Purkinje cell (primary cell): ENCODE data around the gene WDR53. TPM values are rescaled to one million over a fixed set of nuclear protein-coding genes. Genes with fewer than 3 reads are reported as not detected.

Source experiments
- polyA plus RNA-seq: library from polyadenylated mRNA; unstranded; fragments of >200 nt; fragmentation: Nextera tagmentation; gene quantifications from 2 replicates; pipeline ENCODE4 v1.2.1, GENCODE V29; 2014

The WDR53 gene
- polyA plus RNA-seq, result 6.2 and 10.5 TPM in 2 replicates

DNA sequence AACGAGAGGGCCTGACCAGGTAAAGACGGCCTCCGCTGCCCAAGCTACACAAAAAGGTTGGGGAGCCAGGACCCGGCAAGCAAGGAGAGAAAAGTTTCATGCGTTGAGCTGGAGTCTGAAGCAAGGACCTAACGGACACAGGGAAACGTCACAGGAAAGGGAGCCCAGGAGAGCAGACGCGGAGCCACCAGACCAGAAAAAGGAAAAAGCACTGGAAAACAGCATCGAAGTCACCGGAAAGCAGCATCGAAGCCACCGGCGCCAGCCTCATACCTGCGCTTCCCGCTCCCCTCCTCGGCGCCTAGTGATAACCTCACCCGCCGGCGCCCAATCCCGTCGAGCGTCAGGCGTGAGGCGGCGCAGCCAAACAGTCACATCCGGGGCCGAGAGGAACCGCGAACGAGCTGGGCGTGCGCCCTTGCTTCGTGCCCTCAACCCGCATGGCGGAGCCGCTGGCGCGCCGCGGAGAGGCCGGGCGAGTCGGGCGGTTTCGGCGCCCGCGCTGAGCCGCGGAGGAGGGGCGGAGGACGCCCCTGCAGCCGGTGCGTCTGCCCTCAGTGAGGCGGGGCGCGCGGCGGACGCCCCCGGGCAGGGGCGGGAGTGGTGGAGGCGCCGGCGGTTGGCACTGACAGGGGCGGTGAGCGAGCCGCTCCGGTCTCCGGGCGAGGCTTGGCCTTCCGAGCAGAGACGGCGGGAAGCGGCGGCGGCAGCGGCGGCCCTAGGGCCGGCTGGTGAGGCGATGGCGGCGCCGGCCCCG, at the start of gene WDR53, which contains the start of gene FBXO45:
WDR53 (minus strand) TSS at position 309 of the 757 bp plus-strand sequence. CDS start 7,079 bp downstream, outside the sequence.
FBXO45 (plus strand) TSS at position 415 of the 757 bp plus-strand sequence; CDS start at position 740, 325 bp downstream.

DNA sequence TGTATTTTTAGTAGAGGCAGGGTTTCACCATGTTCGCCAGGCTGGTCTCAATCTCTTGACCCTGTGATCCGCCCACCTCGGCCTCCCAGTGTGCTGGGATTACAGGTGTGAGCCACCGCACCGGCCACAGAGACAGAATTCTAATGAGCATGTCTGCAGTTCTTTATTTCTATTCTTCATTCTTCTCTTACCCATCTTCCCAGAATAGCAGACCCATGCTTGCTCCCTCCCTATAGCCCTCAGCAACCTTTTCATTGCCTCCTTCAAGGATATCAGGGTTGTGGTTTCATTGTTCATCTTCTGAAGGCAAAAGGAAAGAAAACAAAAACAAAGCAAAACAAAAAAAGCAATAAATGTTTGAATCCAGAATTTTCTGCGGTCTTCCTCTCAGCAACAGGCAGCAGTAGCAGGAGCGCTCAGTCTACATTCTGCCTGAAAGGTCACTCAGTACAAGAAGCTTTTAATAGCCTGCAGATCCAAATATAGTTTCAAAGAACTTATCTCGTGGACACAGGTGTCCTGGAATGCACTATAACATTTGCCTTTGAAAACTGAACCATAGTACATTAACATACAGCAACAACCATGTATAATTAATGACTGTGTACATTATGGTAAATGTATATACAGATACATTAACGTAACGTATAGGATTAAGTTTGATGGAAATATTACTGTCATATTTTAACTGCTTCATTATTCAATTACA, 53.3 kb downstream of the WDR53 start, which contains the start of gene SMCO1:
SMCO1 (minus strand) TSS at position 434 of the 709 bp plus-strand sequence; CDS start at position 297, 137 bp downstream.

Other genes starting within 250 kb of the WDR53 start
- gene TM4SF19, start 230.2 kb downstream of the WDR53 start, polyA plus RNA-seq, result not detected in 2 replicates
- gene UBXN7, start 136.1 kb downstream of the WDR53 start, polyA plus RNA-seq, result 11.5 and 14.3 TPM in 2 replicates
- gene RNF168, start 64.8 kb downstream of the WDR53 start, polyA plus RNA-seq, result 6.2 and 10.6 TPM in 2 replicates
- gene SMCO1, start 53.2 kb downstream of the WDR53 start, polyA plus RNA-seq, result 1.5 TPM in 1 of 2 replicates, not detected in the other
- 11.6 and 13.2 TPM in 2 replicates for gene FBXO45, start 106 bp upstream of the WDR53 start, polyA plus RNA-seq
- gene NRROS, start 71.1 kb upstream of the WDR53 start, polyA plus RNA-seq, result not detected in 2 replicates
- gene CEP19, start 143.7 kb upstream of the WDR53 start, polyA plus RNA-seq, result 5.1 and 11.5 TPM in 2 replicates
- gene PIGX, start 143.8 kb upstream of the WDR53 start, polyA plus RNA-seq, result 35.6 and 43.2 TPM in 2 replicates
- 9.3 and 10.5 TPM in 2 replicates for gene PAK2, start 171.3 kb upstream of the WDR53 start, polyA plus RNA-seq